Pancreas (tissue), 10 donors: Measurements from ENCODE around the gene SH3RF3. TPM values are rescaled to one million over a fixed set of nuclear protein-coding genes. Genes with fewer than 3 reads are reported as not detected.

Source experiments
- ATAC-seq, 4 donors: fragments of 200-7000 bp; cut with Tn5 transposase; one replicate each; pipeline versions ENCODE4 v1.8.0 to v1.9.1; 2020; ENCODE audit warnings: mild to moderate bottlenecking in 4 of 4, moderate library complexity in 4 of 4
- DNase-seq, 6 donors: peaks; one replicate each; pipeline ENCODE4 v3.0.0-alpha.2; 2020
- FAIRE-seq: peaks from 2 replicates; lab custom pipeline; 2012; peaks lifted over from hg19 to GRCh38; lab: Jason Lieb, UNC
- H3K27ac ChIP-seq, 4 donors: fragments of 200-600 bp; sonication (generic); 1 replicate in 3 of 4; 2 replicates in 1 of 4; pipeline versions ENCODE4 v1.5.0 to v1.8.0; 2020
- H3K27me3 ChIP-seq, 4 donors: fragments of 200-600 bp; one replicate each; pipeline ENCODE4 v1.8.0; 2021
- H3K36me3 ChIP-seq, 3 donors: fragments of 200-600 bp; sonication (generic) in 1 of 3; one replicate each; pipeline versions ENCODE4 v1.5.0 to v1.8.0; 2020 to 2021
- H3K4me1 ChIP-seq, 3 donors: fragments of 200-600 bp; one replicate each; pipeline ENCODE4 v1.8.0; 2021
- H3K4me3 ChIP-seq, 4 donors: fragments of 200-600 bp; sonication (generic) in 2 of 4; one replicate each; pipeline versions ENCODE4 v1.5.0 to v1.8.0; 2020 to 2021
- H3K9me3 ChIP-seq, 4 donors: fragments of 200-600 bp; one replicate each; pipeline ENCODE4 v1.8.0; 2021
- CTCF ChIP-seq, 4 donors: fragments of 200-600 bp; sonication (generic) in 3 of 4; IDR thresholded peaks; one replicate each; pipeline versions ENCODE4 v1.5.0 to v1.8.0; 2021; ENCODE audit warnings: antibody characterized with exemption in 4 of 4
- WGBS, 2 donors: extraction: QIAGEN DNeasy Blood & Tissue Kit; methylation state at CpG; one replicate each; pipeline ENCODE4 v1.1.7; 2013; 5-methylcytosine and 5-hydroxymethylcytosine counted together
- intact Hi-C, 3 donors: fragments of 100-400 bp; cut with DNase I; formaldehyde crosslinking; loops; one replicate each; pipeline versions ENCODE4 v1.11.1 to v1.14.2; 2022
- polyA plus RNA-seq, 2 donors: library from polyadenylated mRNA; stranded (reverse); fragments of 200-250 nt; gene quantifications; one replicate each; pipeline ENCODE4 v1.2.3, GENCODE V29; 2013
- total RNA-seq, 6 donors: library from RNA; stranded (reverse); fragmentation: NEBNext Ultra II Directional in 4 of 6; extraction: Animal tissue kit (Norgen Biotek cat#: 25700) in 4 of 6; gene quantifications; one replicate each; pipeline versions ENCODE4 v1.2.1 to v1.2.4, GENCODE V29; 2021 to 2023
- donor health status: healthy with polysubstance abuse.
- donor health status: DM: no; HTN: no; CAD: no; lungs with moderate emphysema.
- donor health status: DM: no; HTN: no; CAD: no.
- donor health status: control.
- donor health status: control.
- donor health status: Bipolar disorder and iron deficiency.
- donor health status: DM: yes; HTN: yes; CAD: no.
- donor health status: DM: no; HTN: no; CAD: no.
- donor health status: DM: no; HTN: no; CAD: no.
- donor health status: DM: yes; HTN: yes; CAD: no.

SH3RF3 gene
- total and polyA plus RNA-seq, 8 donors = 1.1 to 3.5 (median 1.8) TPM

GRCh38 chr2:109148991-109149645 lies 20.1 kb downstream of the SH3RF3 start:
- ATAC-seq (no peak), FAIRE-seq (no peak), DNase-seq (no peak)
- no peaks in the 10 kb centered on the region for H3K36me3 ChIP-seq
- no peaks in the 10 kb centered on the region for H3K4me1 ChIP-seq
- TF ChIP-seq CTCF (IDR thresholded peaks at IDR 0.05) = no peak
- no peak overlapping the region for H3K4me3 ChIP-seq
- intact Hi-C loops = no loop called here
- H3K27me3 ChIP-seq = no peaks in the 10 kb centered on the region
- H3K9me3 ChIP-seq = no peaks in the 10 kb centered on the region
- WGBS, 2 donors = 70 to 72% methylated on average over 8 of the region's 8 CpGs
- H3K27ac ChIP-seq = no peak overlapping the region

GRCh38 chr2:109150559-109150958 lies 21.6 kb downstream of the SH3RF3 start:
- H3K27ac ChIP-seq = no peak overlapping the region
- no peak for DNase-seq
- no peak overlapping the region for H3K4me3 ChIP-seq
- no peak for ATAC-seq
- 70 to 74% methylated on average over 3 of the region's 3 CpGs for WGBS, 2 donors
- FAIRE-seq = no peak
- intact Hi-C loops = no loop called here
- no peaks in the 10 kb centered on the region for H3K4me1 ChIP-seq
- H3K36me3 ChIP-seq = no peaks in the 10 kb centered on the region
- no peak for TF ChIP-seq CTCF (IDR thresholded peaks at IDR 0.05)
- no peaks in the 10 kb centered on the region for H3K9me3 ChIP-seq
- no peaks in the 10 kb centered on the region for H3K27me3 ChIP-seq

GRCh38 chr2:109151519-109151918 lies 22.5 kb downstream of the SH3RF3 start:
- no peak overlapping the region for H3K4me3 ChIP-seq
- no peak for DNase-seq
- H3K9me3 ChIP-seq = no peaks in the 10 kb centered on the region
- FAIRE-seq = no peak
- no peak for ATAC-seq
- 76 to 77% methylated on average over 4 of the region's 4 CpGs for WGBS, 2 donors
- intact Hi-C loops = no loop called here
- H3K4me1 ChIP-seq = no peaks in the 10 kb centered on the region
- H3K27ac ChIP-seq = no peak overlapping the region
- H3K36me3 ChIP-seq = no peaks in the 10 kb centered on the region
- no peak for TF ChIP-seq CTCF (IDR thresholded peaks at IDR 0.05)
- H3K27me3 ChIP-seq = no peaks in the 10 kb centered on the region

- TF ChIP-seq CTCF (IDR thresholded peaks at IDR 0.05) = no peak
- Histone ChIP-seq H3K27me3 (no peaks in the 10 kb centered on the region), H3K4me1 (no peaks in the 10 kb centered on the region), H3K9me3 (no peaks in the 10 kb centered on the region), H3K27ac (no peak overlapping the region), H3K36me3 (no peaks in the 10 kb centered on the region), H3K4me3 (no peak overlapping the region)
- ATAC-seq = no peak
- DNase-seq = no peak
- WGBS, 2 donors = 68 to 78% methylated on average over 10 of the region's 10 CpGs
- no peak for FAIRE-seq
- intact Hi-C loops = no loop called here
These were observed 24.2 kb downstream of the SH3RF3 start for GRCh38 chr2:109153005-109153784.

GRCh38 chr2:109153807-109154206 lies 24.8 kb downstream of the SH3RF3 start:
- Histone ChIP-seq H3K4me3 (no peak overlapping the region), H3K4me1 (no peaks in the 10 kb centered on the region), H3K27ac (no peak overlapping the region), H3K27me3 (no peaks in the 10 kb centered on the region), H3K9me3 (no peaks in the 10 kb centered on the region), H3K36me3 (no peaks in the 10 kb centered on the region)
- ATAC-seq (no peak), DNase-seq (no peak), FAIRE-seq (no peak)
- intact Hi-C loops = no loop called here
- no peak for TF ChIP-seq CTCF (IDR thresholded peaks at IDR 0.05)
- 56 to 64% methylated on average over 5 of the region's 5 CpGs for WGBS, 2 donors
